22Rv1 (cell line): Measurements from ENCODE around the gene CNFN.

Experiments used
- H3K27ac ChIP-seq: fragments of 450-650 bp; 2 replicates; pipeline ENCODE4 v1.5.1; 2017
- ZFX ChIP-seq: fragments of 450-650 bp; IDR thresholded peaks from 2 replicates; pipeline ENCODE4 v1.6.1; 2017; ENCODE audit warnings: antibody characterized with exemption, borderline replicate concordance
- TF ChIP-seq, protein P1 (sequence below): fragments of 450-650 bp; IDR thresholded peaks from 2 replicates; pipeline ENCODE4 v1.5.1; 2017; ENCODE audit warnings: mild to moderate bottlenecking

Gene CNFN

DNA sequence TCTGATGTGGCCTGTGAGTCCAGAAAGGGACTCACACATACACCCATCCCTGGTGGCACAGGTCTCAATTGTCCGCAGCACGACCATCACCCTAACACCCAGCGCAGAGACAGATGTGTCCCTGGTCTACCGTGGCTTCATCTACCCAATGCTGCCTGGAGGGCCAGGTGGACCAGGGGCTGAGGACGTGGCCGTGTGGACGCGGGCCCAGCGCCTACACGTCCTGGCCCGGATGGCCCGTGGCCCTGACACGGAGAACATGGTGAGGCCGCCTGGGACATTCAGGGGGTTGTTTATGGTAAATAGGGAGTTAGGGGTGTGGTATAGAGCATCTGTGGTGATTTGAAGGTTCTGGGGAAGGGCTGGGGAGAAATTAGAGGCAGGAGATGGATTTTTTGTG, 41.9 kb downstream of the CNFN start:
- no peak overlapping the region for H3K27ac ChIP-seq
- no peak for TF ChIP-seq ZFX
- TF ChIP-seq, protein P1, sequence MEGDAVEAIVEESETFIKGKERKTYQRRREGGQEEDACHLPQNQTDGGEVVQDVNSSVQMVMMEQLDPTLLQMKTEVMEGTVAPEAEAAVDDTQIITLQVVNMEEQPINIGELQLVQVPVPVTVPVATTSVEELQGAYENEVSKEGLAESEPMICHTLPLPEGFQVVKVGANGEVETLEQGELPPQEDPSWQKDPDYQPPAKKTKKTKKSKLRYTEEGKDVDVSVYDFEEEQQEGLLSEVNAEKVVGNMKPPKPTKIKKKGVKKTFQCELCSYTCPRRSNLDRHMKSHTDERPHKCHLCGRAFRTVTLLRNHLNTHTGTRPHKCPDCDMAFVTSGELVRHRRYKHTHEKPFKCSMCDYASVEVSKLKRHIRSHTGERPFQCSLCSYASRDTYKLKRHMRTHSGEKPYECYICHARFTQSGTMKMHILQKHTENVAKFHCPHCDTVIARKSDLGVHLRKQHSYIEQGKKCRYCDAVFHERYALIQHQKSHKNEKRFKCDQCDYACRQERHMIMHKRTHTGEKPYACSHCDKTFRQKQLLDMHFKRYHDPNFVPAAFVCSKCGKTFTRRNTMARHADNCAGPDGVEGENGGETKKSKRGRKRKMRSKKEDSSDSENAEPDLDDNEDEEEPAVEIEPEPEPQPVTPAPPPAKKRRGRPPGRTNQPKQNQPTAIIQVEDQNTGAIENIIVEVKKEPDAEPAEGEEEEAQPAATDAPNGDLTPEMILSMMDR, result no peak

DNA sequence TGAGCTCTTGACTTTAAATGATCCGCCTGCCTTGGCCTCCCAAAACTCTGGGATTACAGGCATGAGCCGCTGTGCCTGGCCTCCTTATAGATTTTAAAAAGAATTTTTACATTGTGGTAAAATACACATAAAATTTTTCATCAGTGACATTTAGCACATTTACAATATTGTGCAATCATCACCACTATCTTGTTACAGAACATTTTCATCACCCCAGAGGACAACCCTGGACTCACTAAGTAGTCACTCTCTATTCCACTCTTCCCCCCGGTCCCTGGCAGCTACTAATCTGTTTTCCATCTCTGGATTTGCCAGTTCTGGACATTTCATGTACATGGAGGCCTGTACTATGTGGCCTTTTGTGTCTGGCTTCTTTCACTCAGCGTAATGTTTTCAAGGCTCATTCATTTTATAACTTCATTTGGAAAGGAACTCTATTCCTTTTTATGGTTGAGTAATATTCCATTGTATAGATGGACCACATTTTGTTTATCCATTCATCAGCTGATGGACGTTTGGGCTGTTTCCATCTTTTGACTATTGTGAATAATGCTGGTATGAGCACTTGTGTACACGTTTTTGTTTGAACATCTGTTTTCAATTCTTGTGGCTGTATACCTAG, 44.8 kb downstream of the CNFN start:
- TF ChIP-seq, protein P1, result no peak
- TF ChIP-seq ZFX, result no peak

DNA sequence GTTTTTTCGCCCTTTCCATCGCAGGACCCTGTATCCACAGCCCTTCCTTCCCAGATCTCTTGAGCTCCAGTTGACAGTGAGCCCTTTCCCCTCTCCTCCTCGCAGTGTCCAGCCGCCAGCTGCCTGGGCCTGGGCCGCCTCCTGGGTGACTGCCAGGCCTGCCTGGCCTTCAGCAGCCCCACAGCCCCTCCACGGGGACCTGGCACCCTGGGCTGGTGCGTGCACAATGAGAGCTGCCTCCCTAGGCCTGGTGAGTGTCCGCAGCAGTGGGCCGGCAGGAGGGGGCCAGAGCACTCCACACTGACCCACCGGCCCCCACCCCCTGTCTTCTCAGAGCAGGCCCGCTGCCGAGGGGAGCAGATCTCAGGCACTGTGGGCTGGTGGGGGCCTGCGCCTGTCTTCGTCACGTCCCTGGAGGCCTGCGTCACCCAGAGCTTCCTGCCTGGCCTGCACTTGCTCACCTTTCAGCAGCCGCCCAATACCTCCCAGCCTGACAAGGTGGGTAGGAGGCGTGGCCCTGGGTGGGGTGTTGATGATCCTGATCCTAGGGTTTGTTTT, 45.7 kb downstream of the CNFN start:
- TF ChIP-seq ZFX, result no peak

More for the DNA sequence above, 44.8 kb downstream of the CNFN start:
- H3K27ac ChIP-seq, result no peak overlapping the region

DNA sequence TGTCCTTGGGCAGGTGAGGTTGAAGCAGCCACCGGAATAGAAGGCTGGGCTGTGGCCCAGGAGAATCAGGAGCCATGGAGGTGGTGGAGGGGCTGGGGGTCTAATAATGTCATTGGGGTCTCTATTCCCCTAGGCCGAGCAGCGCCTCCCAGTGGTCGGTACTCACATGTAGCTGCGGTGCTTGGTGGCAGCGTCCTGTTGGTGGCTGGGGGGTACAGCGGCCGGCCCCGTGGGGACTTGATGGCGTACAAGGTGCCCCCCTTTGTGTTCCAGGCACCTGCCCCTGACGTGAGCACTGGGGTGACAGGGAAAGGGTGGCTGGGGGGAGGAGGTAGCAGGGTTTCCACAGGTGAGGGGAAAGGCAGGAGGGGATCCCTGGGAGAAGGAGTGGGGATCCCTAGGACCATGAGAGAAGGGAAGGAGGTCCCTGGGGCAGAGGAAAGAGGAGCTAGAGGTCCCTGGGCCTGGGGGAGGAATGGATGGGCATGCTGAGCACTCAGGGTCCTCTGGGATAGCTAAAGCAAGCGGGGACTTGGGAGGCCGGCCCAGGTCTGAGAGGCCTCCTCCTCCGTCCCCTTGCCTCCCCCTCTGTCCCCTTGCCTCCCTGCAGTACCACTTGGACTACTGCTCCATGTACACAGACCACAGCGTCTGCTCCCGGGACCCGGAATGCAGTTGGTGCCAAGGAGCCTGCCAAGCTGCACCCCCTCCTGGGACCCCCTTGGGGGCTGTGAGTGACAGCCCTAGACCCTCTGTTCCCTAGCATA, 46.6 kb downstream of the CNFN start:
- TF ChIP-seq, protein P1, result peak; percentile 50
- TF ChIP-seq ZFX, result no peak

More for the DNA sequence above, 45.7 kb downstream of the CNFN start:
- H3K27ac ChIP-seq, result no peak overlapping the region

DNA sequence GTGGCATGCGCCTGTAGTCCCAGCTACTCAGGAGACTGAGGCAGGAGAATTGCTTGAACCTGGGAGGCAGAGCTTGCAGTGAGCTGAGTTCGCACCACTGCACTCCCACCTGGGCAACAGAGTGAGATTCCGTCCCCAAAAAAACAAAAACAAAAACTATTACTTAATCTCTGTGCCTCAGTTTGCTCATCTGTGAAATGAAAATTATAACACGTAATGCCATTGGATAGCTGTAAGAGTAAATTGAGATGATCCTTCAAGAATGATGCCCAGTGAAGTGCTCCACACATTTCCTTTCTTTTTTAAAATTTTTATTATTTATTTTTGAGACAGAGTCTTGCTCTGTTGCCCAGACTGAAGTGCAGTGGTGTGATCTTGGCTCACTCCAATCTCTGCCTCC, 50.2 kb downstream of the CNFN start:
- H3K27ac ChIP-seq, result peak overlapping the region; percentile 59; the same call in 1 of the 2 replicates

More for the DNA sequence above, 46.6 kb downstream of the CNFN start:
- H3K27ac ChIP-seq, result no peak overlapping the region

DNA sequence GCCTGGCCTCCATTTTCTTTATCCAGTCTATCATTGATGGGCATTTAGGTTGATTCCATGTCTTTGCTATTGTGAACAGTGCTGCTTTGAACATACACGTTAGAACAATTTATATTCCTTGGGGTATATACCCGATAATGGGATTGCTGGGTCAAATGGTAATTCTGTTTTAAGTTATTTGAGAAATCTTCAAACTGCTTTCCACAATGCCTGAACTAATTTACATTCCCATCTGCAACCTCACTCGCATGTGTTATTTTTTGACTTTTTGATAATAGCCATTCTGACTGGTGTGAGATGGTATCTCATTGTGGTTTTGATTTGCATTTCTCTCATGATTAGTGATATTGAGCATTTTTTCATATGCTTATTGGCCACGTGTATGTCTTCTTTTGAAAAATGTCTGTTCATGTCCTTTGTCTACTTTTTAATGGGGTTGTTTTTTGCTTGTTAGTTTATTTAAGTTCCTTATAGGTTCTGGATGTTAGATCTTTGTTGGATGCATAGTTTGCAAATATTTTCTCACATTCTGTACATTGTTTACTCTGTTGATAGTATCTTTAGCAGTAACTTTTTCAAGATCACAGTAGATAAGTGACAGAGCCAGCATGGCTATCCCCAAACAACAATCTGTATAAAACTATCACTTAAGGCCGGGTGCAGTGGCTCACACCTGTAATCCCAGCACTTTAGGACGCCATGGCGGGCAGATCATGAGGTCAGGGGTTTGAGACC, 50.8 kb downstream of the CNFN start:
- H3K27ac ChIP-seq, result peak overlapping the region; percentile 59
